OCI-LY1 (cell line): Measurements from ENCODE around the gene MAGI1.

Experiments
- CTCF ChIP-seq: fragments of 200-600 bp; sonication (generic), shearing (Covaris generic); IDR thresholded peaks from 2 replicates; pipeline ENCODE4 v1.5.1; 2017; ENCODE audit warnings: mild to moderate bottlenecking, antibody characterized with exemption, low read length, moderate library complexity, mixed read lengths
- EZH2 ChIP-seq: fragments of 200-600 bp; sonication (generic), shearing (Covaris generic); IDR thresholded peaks from 2 replicates; pipeline ENCODE4 v1.8.0; 2017; ENCODE audit warnings: borderline replicate concordance, mixed run types, mild to moderate bottlenecking, antibody characterized with exemption, low read length, moderate library complexity, mixed read lengths

GRCh38 chr3:65545429-65545828, 493.3 kb downstream of the MAGI1 start:
- no peak for TF ChIP-seq CTCF
- no peak for TF ChIP-seq EZH2
